ENCODE data around the gene C6orf47. TPM values are rescaled to one million over a fixed set of nuclear protein-coding genes. Genes with fewer than 3 reads are reported as not detected.

C6orf47 gene
- total RNA-seq, 2 experiments from 2014 or later = 9.6 to 10.5 TPM

DNA sequence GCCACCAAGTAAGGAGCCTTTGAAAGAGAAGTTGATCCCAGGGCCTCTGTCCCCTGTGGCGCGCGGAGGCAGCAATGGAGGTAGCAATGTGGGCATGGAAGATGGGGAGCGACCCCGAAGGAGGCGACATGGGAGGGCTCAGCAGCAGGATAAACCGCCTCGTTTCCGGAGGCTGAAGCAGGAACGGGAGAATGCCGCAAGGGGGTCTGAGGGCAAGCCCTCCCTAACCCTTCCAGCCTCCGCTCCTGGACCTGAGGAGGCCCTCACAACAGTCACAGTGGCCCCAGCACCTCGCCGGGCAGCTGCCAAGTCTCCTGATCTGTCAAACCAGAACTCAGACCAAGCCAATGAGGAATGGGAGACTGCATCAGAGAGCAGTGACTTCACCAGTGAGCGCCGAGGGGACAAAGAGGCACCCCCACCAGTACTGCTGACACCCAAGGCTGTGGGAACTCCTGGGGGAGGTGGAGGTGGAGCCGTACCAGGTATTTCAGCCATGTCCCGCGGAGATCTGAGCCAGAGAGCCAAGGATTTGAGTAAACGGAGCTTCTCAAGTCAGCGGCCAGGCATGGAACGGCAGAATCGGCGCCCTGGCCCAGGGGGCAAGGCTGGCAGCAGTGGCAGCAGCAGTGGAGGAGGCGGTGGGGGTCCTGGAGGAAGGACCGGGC is 28.2 kb downstream of the C6orf47 start:
- Histone ChIP-seq H3K4me3 (ENCODE audit: low read length) (no peak overlapping the region), H3K36me3 (ENCODE audit: insufficient read depth, low read length) (peaks cover 100% of the 10 kb centered on the region), H3K27ac (ENCODE audit: low read depth in 1 of 2, low read length in 2 of 2) (no peak overlapping the region), H3K4me1 (ENCODE audit: insufficient read depth, low read length) (peaks cover 2% of the 10 kb centered on the region), H3K9me3 (ENCODE audit: control insufficient read depth in 1 of 2, insufficient read depth in 1 of 2, low read length in 2 of 2) (no peaks in the 10 kb centered on the region), H3K27me3 (ENCODE audit: control insufficient read depth in 1 of 2, insufficient read depth in 2 of 2, low read length in 2 of 2) (no peaks in the 10 kb centered on the region)
- H3K4me1 Mint-ChIP-seq (ENCODE audit: low read depth) = no peaks in the 10 kb centered on the region
- H3K27ac Mint-ChIP-seq = no peak overlapping the region
- CTCF ChIA-PET = no interaction called here
- H3K9me3 Mint-ChIP-seq = no peaks in the 10 kb centered on the region
- ATAC-seq (ENCODE audit: poor library complexity) = no peak
- DNase-seq = no peak
- intact Hi-C loops (cut with DNase I, micrococcal nuclease) = no loop called here
- POLR2A ChIA-PET = no interaction called here
- H3K27me3 Mint-ChIP-seq = no peaks in the 10 kb centered on the region
- TF ChIP-seq, protein P1, sequence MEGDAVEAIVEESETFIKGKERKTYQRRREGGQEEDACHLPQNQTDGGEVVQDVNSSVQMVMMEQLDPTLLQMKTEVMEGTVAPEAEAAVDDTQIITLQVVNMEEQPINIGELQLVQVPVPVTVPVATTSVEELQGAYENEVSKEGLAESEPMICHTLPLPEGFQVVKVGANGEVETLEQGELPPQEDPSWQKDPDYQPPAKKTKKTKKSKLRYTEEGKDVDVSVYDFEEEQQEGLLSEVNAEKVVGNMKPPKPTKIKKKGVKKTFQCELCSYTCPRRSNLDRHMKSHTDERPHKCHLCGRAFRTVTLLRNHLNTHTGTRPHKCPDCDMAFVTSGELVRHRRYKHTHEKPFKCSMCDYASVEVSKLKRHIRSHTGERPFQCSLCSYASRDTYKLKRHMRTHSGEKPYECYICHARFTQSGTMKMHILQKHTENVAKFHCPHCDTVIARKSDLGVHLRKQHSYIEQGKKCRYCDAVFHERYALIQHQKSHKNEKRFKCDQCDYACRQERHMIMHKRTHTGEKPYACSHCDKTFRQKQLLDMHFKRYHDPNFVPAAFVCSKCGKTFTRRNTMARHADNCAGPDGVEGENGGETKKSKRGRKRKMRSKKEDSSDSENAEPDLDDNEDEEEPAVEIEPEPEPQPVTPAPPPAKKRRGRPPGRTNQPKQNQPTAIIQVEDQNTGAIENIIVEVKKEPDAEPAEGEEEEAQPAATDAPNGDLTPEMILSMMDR (IDR thresholded peaks at IDR 0.05) = no peak
- H3K4me3 Mint-ChIP-seq = no peak overlapping the region
- peaks cover 99% of the 10 kb centered on the region for H3K36me3 Mint-ChIP-seq (ENCODE audit: low read depth)

DNA sequence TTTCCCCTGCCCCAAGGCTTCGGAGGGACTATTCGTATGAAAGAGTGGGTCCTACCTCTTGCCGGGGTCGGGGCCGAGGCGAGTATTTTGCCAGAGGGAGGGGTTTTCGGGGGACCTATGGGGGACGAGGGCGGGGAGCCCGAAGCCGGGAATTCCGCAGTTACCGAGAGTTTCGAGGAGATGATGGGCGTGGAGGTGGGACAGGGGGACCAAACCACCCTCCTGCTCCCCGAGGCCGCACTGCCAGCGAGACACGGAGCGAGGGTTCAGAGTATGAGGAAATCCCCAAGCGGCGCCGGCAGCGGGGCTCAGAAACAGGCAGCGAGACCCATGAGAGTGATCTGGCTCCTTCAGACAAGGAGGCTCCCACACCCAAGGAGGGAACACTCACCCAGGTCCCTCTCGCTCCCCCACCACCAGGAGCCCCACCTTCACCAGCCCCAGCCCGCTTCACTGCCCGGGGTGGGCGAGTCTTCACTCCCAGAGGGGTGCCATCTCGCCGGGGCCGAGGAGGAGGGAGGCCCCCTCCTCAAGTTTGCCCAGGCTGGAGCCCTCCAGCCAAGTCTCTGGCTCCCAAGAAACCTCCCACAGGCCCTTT is 28.8 kb downstream of the C6orf47 start:
- Histone ChIP-seq H3K9me3 (ENCODE audit: control insufficient read depth in 1 of 2, insufficient read depth in 1 of 2, low read length in 2 of 2) (no peaks in the 10 kb centered on the region), H3K36me3 (ENCODE audit: insufficient read depth, low read length) (peaks cover 100% of the 10 kb centered on the region), H3K4me3 (ENCODE audit: low read length) (no peak overlapping the region), H3K4me1 (ENCODE audit: insufficient read depth, low read length) (peaks cover 2% of the 10 kb centered on the region), H3K27me3 (ENCODE audit: control insufficient read depth in 1 of 2, insufficient read depth in 2 of 2, low read length in 2 of 2) (no peaks in the 10 kb centered on the region), H3K27ac (ENCODE audit: low read depth in 1 of 2, low read length in 2 of 2) (no peak overlapping the region)
- Mint-ChIP-seq H3K27ac (no peak overlapping the region), H3K36me3 (ENCODE audit: low read depth) (peaks cover 99% of the 10 kb centered on the region), H3K4me3 (no peak overlapping the region), H3K27me3 (no peaks in the 10 kb centered on the region), H3K9me3 (no peaks in the 10 kb centered on the region), H3K4me1 (ENCODE audit: low read depth) (no peaks in the 10 kb centered on the region)
- POLR2A ChIA-PET = no interaction called here
- CTCF ChIA-PET = no interaction called here
- TF ChIP-seq, protein P1 (IDR thresholded peaks at IDR 0.05) = no peak
- ATAC-seq (ENCODE audit: poor library complexity) (peak; percentile 30), DNase-seq (no peak)
- intact Hi-C loops (cut with DNase I, micrococcal nuclease) = no loop called here

DNA sequence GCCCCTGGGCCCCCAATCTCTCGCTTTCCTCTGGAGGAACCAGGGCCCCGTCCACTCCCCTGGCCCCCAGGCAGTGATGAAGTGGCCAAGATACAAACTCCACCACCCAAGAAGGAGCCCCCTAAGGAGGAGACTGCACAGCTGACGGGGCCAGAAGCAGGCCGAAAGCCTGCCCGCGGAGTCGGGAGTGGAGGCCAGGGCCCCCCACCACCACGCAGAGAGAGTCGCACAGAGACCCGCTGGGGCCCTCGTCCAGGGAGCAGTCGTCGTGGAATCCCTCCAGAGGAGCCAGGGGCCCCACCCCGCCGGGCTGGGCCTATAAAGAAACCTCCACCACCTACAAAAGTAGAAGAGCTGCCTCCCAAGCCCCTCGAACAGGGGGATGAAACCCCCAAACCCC is 29.4 kb downstream of the C6orf47 start:
- ChIA-PET CTCF (no interaction called here), POLR2A (no interaction called here)
- no peak overlapping the region for H3K4me3 Mint-ChIP-seq
- intact Hi-C loops (cut with DNase I, micrococcal nuclease) = no loop called here
- TF ChIP-seq, protein P1 (IDR thresholded peaks at IDR 0.05) = no peak
- no peak overlapping the region for H3K27ac Mint-ChIP-seq
- Histone ChIP-seq H3K36me3 (ENCODE audit: insufficient read depth, low read length) (peaks cover 100% of the 10 kb centered on the region), H3K4me1 (ENCODE audit: insufficient read depth, low read length) (peaks cover 2% of the 10 kb centered on the region), H3K27me3 (ENCODE audit: control insufficient read depth in 1 of 2, insufficient read depth in 2 of 2, low read length in 2 of 2) (no peaks in the 10 kb centered on the region), H3K9me3 (ENCODE audit: control insufficient read depth in 1 of 2, insufficient read depth in 1 of 2, low read length in 2 of 2) (no peaks in the 10 kb centered on the region), H3K27ac (ENCODE audit: low read depth in 1 of 2, low read length in 2 of 2) (no peak overlapping the region), H3K4me3 (ENCODE audit: low read length) (no peak overlapping the region)
- no peaks in the 10 kb centered on the region for H3K4me1 Mint-ChIP-seq (ENCODE audit: low read depth)
- H3K9me3 Mint-ChIP-seq = no peaks in the 10 kb centered on the region
- peaks cover 99% of the 10 kb centered on the region for H3K36me3 Mint-ChIP-seq (ENCODE audit: low read depth)
- no peaks in the 10 kb centered on the region for H3K27me3 Mint-ChIP-seq
- DNase-seq (no peak), ATAC-seq (ENCODE audit: poor library complexity) (no peak)

Measured in CD4-positive, alpha-beta T cell (primary cell).